HEK293T (cell line): ENCODE results near the gene AGTPBP1.

Source experiments
- ARNT ChIP-seq: fragments of 450-650 bp; IDR thresholded peaks from 2 replicates; pipeline ENCODE4 v1.6.1; 2017; ENCODE audit warnings: mild to moderate bottlenecking
- BHLHE40 ChIP-seq: fragments of 450-650 bp; IDR thresholded peaks from 2 replicates; pipeline ENCODE4 v1.6.1; 2016; ENCODE audit warnings: mild to moderate bottlenecking, moderate library complexity, borderline replicate concordance
- FOXM1 ChIP-seq: fragments of 450-650 bp; IDR thresholded peaks from 2 replicates; pipeline ENCODE4 v1.6.1; 2017; ENCODE audit warnings: mild to moderate bottlenecking, borderline replicate concordance
- HDGF ChIP-seq: fragments of 450-650 bp; IDR thresholded peaks from 2 replicates; pipeline ENCODE4 v1.6.1; 2017; ENCODE audit warnings: antibody characterized with exemption, borderline replicate concordance
- NFRKB ChIP-seq: fragments of 450-650 bp; IDR thresholded peaks from 2 replicates; pipeline ENCODE4 v1.6.1; 2016; ENCODE audit warnings: mild to moderate bottlenecking, moderate library complexity
- SP1 ChIP-seq: fragments of 450-650 bp; IDR thresholded peaks from 2 replicates; pipeline ENCODE4 v1.6.1; 2017
- SUZ12 ChIP-seq: fragments of 450-650 bp; IDR thresholded peaks from 2 replicates; pipeline ENCODE4 v1.6.1; 2016; ENCODE audit warnings: mild to moderate bottlenecking
- TARDBP ChIP-seq: fragments of 450-650 bp; IDR thresholded peaks from 2 replicates; pipeline ENCODE4 v1.6.1; 2016
- ZNF384 ChIP-seq: fragments of 450-650 bp; IDR thresholded peaks from 2 replicates; pipeline ENCODE4 v1.6.1; 2016

DNA sequence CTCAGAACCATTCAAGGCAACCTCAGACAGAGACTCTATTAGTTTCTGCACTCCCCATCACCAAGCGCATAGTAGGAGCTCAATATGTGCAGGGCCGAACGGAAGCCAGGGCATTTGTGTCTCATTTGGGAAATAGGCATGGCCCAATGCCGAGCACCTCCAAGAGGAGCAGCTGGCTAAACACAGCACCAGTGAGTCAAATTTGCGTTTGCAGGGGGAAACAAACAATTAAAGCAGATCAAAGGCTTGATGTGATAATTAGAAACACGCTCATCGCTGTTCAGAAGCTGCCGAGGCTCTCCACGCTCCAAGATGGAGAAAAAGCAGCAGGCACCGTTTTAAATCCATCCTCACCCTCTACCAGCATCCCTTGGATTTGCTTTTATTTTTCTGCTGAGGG lies 225.3 kb downstream of the AGTPBP1 start:
- TF ChIP-seq NFRKB, result no peak
- no peak for TF ChIP-seq ARNT
- no peak for TF ChIP-seq HDGF
- TF ChIP-seq SP1, result no peak
- TF ChIP-seq ZNF384, result no peak
- no peak for TF ChIP-seq SUZ12
- TF ChIP-seq FOXM1, result no peak
- no peak for TF ChIP-seq TARDBP
- TF ChIP-seq BHLHE40, result no peak
